ENCODE data around the gene HSPG2. TPM values are rescaled to one million over a fixed set of nuclear protein-coding genes. Genes with fewer than 3 reads are reported as not detected.

Gene HSPG2
- total and polyA plus RNA-seq, 2 of the 13 experiments (the other 11 are each of a cell fraction or from before 2014, with no cell fraction given) = 9.1 to 13.1 TPM

- TF ChIP-seq ZBTB4 (CRISPR knock-in tag; IDR thresholded peaks at IDR 0.05; ENCODE audit: borderline replicate concordance) = no peak
- TF ChIP-seq BCLAF1 (IDR thresholded peaks at IDR 0.05) = no peak
- no peak for TF ChIP-seq ZNF749 (CRISPR knock-in tag; IDR thresholded peaks at IDR 0.05; ENCODE audit: borderline replicate concordance)
- TF ChIP-seq ZNF687 (CRISPR knock-in tag; IDR thresholded peaks at IDR 0.05) = peak; percentile 73
- no peak for TF ChIP-seq TEF (CRISPR knock-in tag; IDR thresholded peaks at IDR 0.05)
- TF ChIP-seq KAT7 (CRISPR knock-in tag; IDR thresholded peaks at IDR 0.05; ENCODE audit: borderline replicate concordance) = no peak
- TF ChIP-seq ZNF350 (CRISPR knock-in tag; IDR thresholded peaks at IDR 0.05; ENCODE audit: borderline replicate concordance, low read depth) = no peak
- TF ChIP-seq ZNF276 (CRISPR knock-in tag; IDR thresholded peaks at IDR 0.05; ENCODE audit: low read depth) = no peak
- peak; percentile 37; the same call in 1 of the 2 replicates for TF ChIP-seq SALL1 (CRISPR knock-in tag; IDR thresholded peaks at IDR 0.05)
These were observed 25.7 kb downstream of the HSPG2 start (continued) for GRCh38 chr1:21911205-21912001.
